Stimulated activated CD8-positive, alpha-beta memory T cell treated with anti-CD3 and anti-CD28 coated beads, Interleukin-12 subunit alpha, Interleukin-12 subunit beta, amount 100 ng/mL, for 4 hours (primary cell): ENCODE data around the gene SPCS1.

Experiments
- DNase-seq: peaks from one replicate; pipeline ENCODE4 v3.0.0-alpha.2; 2020; ENCODE audit warnings: low read depth

SPCS1 gene

GRCh38 chr3:52730681-52731080 is 24.8 kb downstream of the SPCS1 start:
- DNase-seq: no peak

- DNase-seq: no peak
Measured at GRCh38 chr3:52731590-52731989, 25.7 kb downstream of the SPCS1 start.

DNA sequence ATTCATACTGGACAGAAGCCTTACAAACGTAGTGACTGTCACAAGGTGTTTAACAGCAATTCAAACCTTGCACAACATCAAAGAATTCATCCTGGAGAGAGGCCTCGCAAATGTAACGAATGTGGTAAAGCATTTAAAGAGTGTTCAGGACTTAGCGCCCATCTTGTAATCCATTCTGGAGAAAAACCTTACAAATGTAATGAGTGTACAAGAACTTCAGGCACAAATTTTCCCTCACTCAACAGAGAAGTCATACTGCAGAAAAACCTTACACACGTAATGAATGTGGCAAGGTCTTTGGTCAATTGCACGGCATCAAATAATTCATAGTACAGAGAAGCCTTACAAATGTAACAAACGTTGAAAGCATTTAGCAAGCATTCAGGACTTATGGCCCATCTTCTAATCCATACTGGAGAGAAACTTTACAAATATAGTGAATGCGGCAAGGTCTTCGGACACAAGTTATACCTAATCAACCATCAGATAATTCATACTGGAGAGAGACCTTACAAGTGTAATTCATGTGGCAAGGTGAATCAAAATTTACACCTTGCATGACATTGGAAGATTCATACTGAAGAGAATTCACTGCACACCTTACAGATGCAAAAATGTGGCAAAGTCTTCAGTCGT is 27.5 kb downstream of the SPCS1 start:
- DNase-seq: no peak

DNA sequence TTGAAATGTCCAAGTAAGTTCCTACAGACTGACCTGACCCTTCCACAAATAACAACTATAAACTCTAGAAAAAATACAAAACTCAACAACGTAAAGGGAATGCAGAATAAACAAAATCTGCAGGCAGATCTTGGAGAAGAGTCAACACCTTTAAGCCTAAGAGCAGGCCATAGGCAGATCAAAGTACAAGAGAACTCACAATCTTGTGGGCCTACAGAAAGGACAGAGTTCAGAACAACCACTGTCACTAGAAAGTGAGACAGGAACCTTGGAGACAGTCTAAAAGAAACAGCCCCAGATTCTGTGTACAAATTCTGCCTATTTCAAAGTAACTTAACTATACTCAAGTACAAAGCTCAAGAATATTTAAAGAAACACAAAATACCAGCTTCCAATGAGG is 33.8 kb downstream of the SPCS1 start:
- no peak for DNase-seq

- DNase-seq: no peak
Measured at GRCh38 chr3:52742418-52743041, 36.6 kb downstream of the SPCS1 start.

- no peak for DNase-seq
Measured at GRCh38 chr3:52743152-52743551, 37.2 kb downstream of the SPCS1 start.

- DNase-seq: no peak
Measured at GRCh38 chr3:52743721-52744120, 37.8 kb downstream of the SPCS1 start.

GRCh38 chr3:52752045-52752660 is 46.2 kb downstream of the SPCS1 start:
- no peak for DNase-seq

GRCh38 chr3:52754373-52754772 is 48.5 kb downstream of the SPCS1 start:
- no peak for DNase-seq

GRCh38 chr3:52756141-52756540 is 50.2 kb downstream of the SPCS1 start:
- no peak for DNase-seq
